ENCODE measurements around the gene SASH1.

The SASH1 gene

DNA sequence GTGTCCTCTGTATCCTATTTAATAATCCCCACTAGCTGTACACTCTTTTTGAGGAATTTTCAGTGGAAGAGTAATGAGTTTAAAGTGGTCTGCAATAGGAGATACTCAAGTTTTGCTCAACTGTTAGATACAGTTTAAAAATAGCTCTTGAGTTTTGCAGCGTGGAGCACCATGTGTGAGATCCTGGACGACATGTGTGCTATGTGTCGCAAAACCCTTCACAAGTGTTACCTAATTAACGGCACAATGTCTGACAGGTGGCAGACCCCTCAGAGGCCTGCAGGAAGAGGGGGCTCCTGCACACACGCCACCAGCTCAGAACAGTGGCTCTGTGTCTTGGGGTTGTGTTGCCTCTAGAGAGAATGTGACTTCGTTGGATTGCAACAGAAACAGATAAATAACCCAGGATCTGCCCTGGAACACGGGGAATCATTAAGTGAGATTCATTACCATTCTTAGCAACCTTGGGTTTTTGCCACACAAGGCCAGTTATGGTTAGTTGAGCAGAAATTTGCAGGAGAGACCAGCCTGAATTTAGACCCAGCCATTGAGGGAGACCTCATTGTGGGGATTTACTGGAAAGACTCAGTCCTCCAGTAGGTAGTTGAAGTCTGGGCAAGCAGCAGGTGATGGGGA lies 73.8 kb downstream of the SASH1 start:
- TF ChIP-seq ZNF274 (IDR thresholded peaks at IDR 0.05; ENCODE audit: low read depth, low read length) (no peak), SUZ12 (IDR thresholded peaks at IDR 0.05; ENCODE audit: extremely low read depth, insufficient read depth, insufficient read length) (no peak), YY1 (IDR thresholded peaks at IDR 0.05; ENCODE audit: insufficient read depth, insufficient read length) (no peak)
- H3K36me3 ChIP-seq (ENCODE audit: insufficient read depth, insufficient read length, low read length) = no peaks in the 10 kb centered on the region
- H3K9ac ChIP-seq (ENCODE audit: insufficient read length, low read depth) = no peak overlapping the region

GRCh38 chr6:148417045-148417444 lies 74.4 kb downstream of the SASH1 start:
- H3K27me3 ChIP-seq (ENCODE audit: insufficient read depth, insufficient read length) = no peaks in the 10 kb centered on the region
- H3K36me3 ChIP-seq (ENCODE audit: insufficient read depth, insufficient read length, low read length) = no peaks in the 10 kb centered on the region
- H3K4me3 ChIP-seq (ENCODE audit: insufficient read length, low read depth) = no peak overlapping the region
- H3K9ac ChIP-seq (ENCODE audit: insufficient read length, low read depth) = no peak overlapping the region
- no peak for DNase-seq (ENCODE audit: low read depth, low spot score)
- TF ChIP-seq YY1 (IDR thresholded peaks at IDR 0.05; ENCODE audit: insufficient read depth, insufficient read length) (no peak), SUZ12 (IDR thresholded peaks at IDR 0.05; ENCODE audit: extremely low read depth, insufficient read depth, insufficient read length) (no peak), ZNF274 (IDR thresholded peaks at IDR 0.05; ENCODE audit: low read depth, low read length) (no peak)
- H3K4me1 ChIP-seq (ENCODE audit: insufficient read depth, insufficient read length) = no peaks in the 10 kb centered on the region
- no peaks in the 10 kb centered on the region for H3K9me3 ChIP-seq (ENCODE audit: insufficient read depth, low read length)

More for the DNA sequence above, 73.8 kb downstream of the SASH1 start:
- no peak for DNase-seq (ENCODE audit: low read depth, low spot score)
- Histone ChIP-seq H3K9me3 (ENCODE audit: insufficient read depth, low read length) (no peaks in the 10 kb centered on the region), H3K4me1 (ENCODE audit: insufficient read depth, insufficient read length) (no peaks in the 10 kb centered on the region), H3K27me3 (ENCODE audit: insufficient read depth, insufficient read length) (no peaks in the 10 kb centered on the region), H3K4me3 (ENCODE audit: insufficient read length, low read depth) (no peak overlapping the region)

GRCh38 chr6:148419430-148419829 lies 76.8 kb downstream of the SASH1 start:
- H3K36me3 ChIP-seq (ENCODE audit: insufficient read depth, insufficient read length, low read length) = no peaks in the 10 kb centered on the region
- no peak for DNase-seq (ENCODE audit: low read depth, low spot score)
- no peak overlapping the region for H3K4me3 ChIP-seq (ENCODE audit: insufficient read length, low read depth)
- no peak overlapping the region for H3K9ac ChIP-seq (ENCODE audit: insufficient read length, low read depth)
- H3K9me3 ChIP-seq (ENCODE audit: insufficient read depth, low read length) = no peaks in the 10 kb centered on the region
- H3K27me3 ChIP-seq (ENCODE audit: insufficient read depth, insufficient read length) = no peaks in the 10 kb centered on the region
- TF ChIP-seq YY1 (IDR thresholded peaks at IDR 0.05; ENCODE audit: insufficient read depth, insufficient read length) (no peak), ZNF274 (IDR thresholded peaks at IDR 0.05; ENCODE audit: low read depth, low read length) (no peak), SUZ12 (IDR thresholded peaks at IDR 0.05; ENCODE audit: extremely low read depth, insufficient read depth, insufficient read length) (no peak)
- no peaks in the 10 kb centered on the region for H3K4me1 ChIP-seq (ENCODE audit: insufficient read depth, insufficient read length)

DNA sequence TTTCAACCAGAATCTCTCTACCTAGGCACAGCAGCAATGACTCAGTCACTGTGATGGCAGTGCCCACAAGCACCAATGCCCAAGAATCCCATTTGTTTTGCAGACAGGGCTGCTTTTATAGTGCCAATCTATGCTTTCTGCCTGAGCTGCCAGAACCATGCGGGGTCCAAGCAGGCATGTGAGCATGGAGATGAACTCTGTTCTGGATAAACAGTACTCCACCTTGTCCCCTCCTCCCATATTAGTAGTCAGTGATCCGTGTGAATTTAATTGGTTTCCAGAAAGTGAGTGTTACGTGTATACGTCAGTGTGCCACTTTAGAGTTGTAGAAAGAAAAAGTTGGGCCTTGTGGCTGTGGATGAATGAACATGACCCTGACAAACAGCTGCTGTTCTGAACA lies 79.4 kb downstream of the SASH1 start:
- H3K36me3 ChIP-seq (ENCODE audit: insufficient read depth, insufficient read length, low read length) = no peaks in the 10 kb centered on the region
- H3K9me3 ChIP-seq (ENCODE audit: insufficient read depth, low read length) = no peaks in the 10 kb centered on the region
- H3K9ac ChIP-seq (ENCODE audit: insufficient read length, low read depth) = no peak overlapping the region
- H3K4me3 ChIP-seq (ENCODE audit: insufficient read length, low read depth) = no peak overlapping the region
- no peak for DNase-seq (ENCODE audit: low read depth, low spot score)
- no peaks in the 10 kb centered on the region for H3K4me1 ChIP-seq (ENCODE audit: insufficient read depth, insufficient read length)
- H3K27me3 ChIP-seq (ENCODE audit: insufficient read depth, insufficient read length) = no peaks in the 10 kb centered on the region
- no peak for TF ChIP-seq SUZ12 (IDR thresholded peaks at IDR 0.05; ENCODE audit: extremely low read depth, insufficient read depth, insufficient read length)
- no peak for TF ChIP-seq YY1 (IDR thresholded peaks at IDR 0.05; ENCODE audit: insufficient read depth, insufficient read length)
- no peak for TF ChIP-seq ZNF274 (IDR thresholded peaks at IDR 0.05; ENCODE audit: low read depth, low read length)

GRCh38 chr6:148423133-148423532 lies 80.5 kb downstream of the SASH1 start:
- no peaks in the 10 kb centered on the region for H3K27me3 ChIP-seq (ENCODE audit: insufficient read depth, insufficient read length)
- no peak overlapping the region for H3K9ac ChIP-seq (ENCODE audit: insufficient read length, low read depth)
- no peak for DNase-seq (ENCODE audit: low read depth, low spot score)
- H3K4me1 ChIP-seq (ENCODE audit: insufficient read depth, insufficient read length) = no peaks in the 10 kb centered on the region
- no peaks in the 10 kb centered on the region for H3K36me3 ChIP-seq (ENCODE audit: insufficient read depth, insufficient read length, low read length)
- TF ChIP-seq ZNF274 (IDR thresholded peaks at IDR 0.05; ENCODE audit: low read depth, low read length) (no peak), SUZ12 (IDR thresholded peaks at IDR 0.05; ENCODE audit: extremely low read depth, insufficient read depth, insufficient read length) (no peak), YY1 (IDR thresholded peaks at IDR 0.05; ENCODE audit: insufficient read depth, insufficient read length) (no peak)
- no peak overlapping the region for H3K4me3 ChIP-seq (ENCODE audit: insufficient read length, low read depth)
- no peaks in the 10 kb centered on the region for H3K9me3 ChIP-seq (ENCODE audit: insufficient read depth, low read length)

DNA sequence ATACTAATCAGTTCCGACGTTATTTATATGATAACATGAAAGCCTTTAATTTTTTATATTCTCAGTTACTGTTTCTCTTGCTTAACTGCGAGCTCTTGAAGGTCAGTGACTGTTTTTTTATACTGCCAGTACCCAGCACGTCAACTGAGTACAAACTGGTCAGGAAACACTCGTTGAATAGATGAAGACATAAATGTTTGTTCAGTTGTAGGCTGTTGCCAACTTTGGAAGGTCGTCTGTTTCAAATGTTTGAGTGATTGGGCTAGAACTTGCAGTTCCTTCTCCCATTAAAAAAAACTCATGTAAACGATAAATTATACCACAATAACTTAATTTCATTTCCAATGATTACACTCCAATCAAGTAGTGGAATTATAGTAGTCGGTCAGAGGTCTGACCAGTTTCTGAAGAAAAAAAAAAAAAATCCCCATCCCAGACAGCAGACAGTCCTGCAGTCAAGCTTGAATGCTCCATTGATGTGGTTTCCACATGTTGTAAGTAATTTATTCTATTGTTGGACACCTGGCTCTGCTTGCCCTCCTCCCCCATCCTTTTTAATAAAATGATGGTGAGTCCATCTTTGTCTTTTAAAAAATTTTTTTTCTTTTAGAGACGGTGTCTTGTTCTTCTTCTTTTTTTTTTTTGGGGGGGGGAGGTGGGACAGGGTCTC lies 81.1 kb downstream of the SASH1 start:
- Histone ChIP-seq H3K27me3 (ENCODE audit: insufficient read depth, insufficient read length) (no peaks in the 10 kb centered on the region), H3K4me1 (ENCODE audit: insufficient read depth, insufficient read length) (no peaks in the 10 kb centered on the region), H3K9me3 (ENCODE audit: insufficient read depth, low read length) (no peaks in the 10 kb centered on the region), H3K36me3 (ENCODE audit: insufficient read depth, insufficient read length, low read length) (no peaks in the 10 kb centered on the region), H3K4me3 (ENCODE audit: insufficient read length, low read depth) (no peak overlapping the region), H3K9ac (ENCODE audit: insufficient read length, low read depth) (no peak overlapping the region)
- DNase-seq (ENCODE audit: low read depth, low spot score) = no peak
- TF ChIP-seq YY1 (IDR thresholded peaks at IDR 0.05; ENCODE audit: insufficient read depth, insufficient read length) (no peak), ZNF274 (IDR thresholded peaks at IDR 0.05; ENCODE audit: low read depth, low read length) (no peak), SUZ12 (IDR thresholded peaks at IDR 0.05; ENCODE audit: extremely low read depth, insufficient read depth, insufficient read length) (no peak)

DNA sequence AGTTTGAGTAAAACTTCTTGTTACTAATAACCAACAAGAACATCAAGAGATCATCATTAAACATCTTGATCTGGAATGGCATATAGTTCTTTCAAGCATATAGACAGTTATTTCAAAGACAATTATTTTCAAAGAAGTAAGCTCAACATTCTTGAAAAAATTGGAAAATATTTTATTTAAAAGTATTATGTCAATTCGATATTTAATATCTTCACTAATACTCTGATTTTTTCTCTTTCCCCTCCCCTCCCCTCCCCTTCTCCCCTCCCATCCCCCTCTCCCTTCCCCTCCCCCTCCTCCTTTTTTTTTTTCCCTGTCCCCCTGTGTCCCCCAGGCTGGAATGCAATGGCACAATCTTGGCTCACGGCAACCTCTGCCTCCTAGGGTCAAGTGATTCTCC lies 82.8 kb downstream of the SASH1 start:
- TF ChIP-seq SUZ12 (IDR thresholded peaks at IDR 0.05; ENCODE audit: extremely low read depth, insufficient read depth, insufficient read length) = no peak
- TF ChIP-seq ZNF274 (IDR thresholded peaks at IDR 0.05; ENCODE audit: low read depth, low read length) = no peak
- TF ChIP-seq YY1 (IDR thresholded peaks at IDR 0.05; ENCODE audit: insufficient read depth, insufficient read length) = no peak
- Histone ChIP-seq H3K27me3 (ENCODE audit: insufficient read depth, insufficient read length) (no peaks in the 10 kb centered on the region), H3K9me3 (ENCODE audit: insufficient read depth, low read length) (no peaks in the 10 kb centered on the region), H3K9ac (ENCODE audit: insufficient read length, low read depth) (no peak overlapping the region), H3K4me3 (ENCODE audit: insufficient read length, low read depth) (no peak overlapping the region), H3K4me1 (ENCODE audit: insufficient read depth, insufficient read length) (no peaks in the 10 kb centered on the region), H3K36me3 (ENCODE audit: insufficient read depth, insufficient read length, low read length) (no peaks in the 10 kb centered on the region)
- DNase-seq (ENCODE audit: low read depth, low spot score) = no peak
